HFF-Myc (cell line): ENCODE results near the gene SPATA16.

Experiments used
- DNase-seq: peaks from one replicate; pipeline ENCODE4 v3.0.0-alpha.2; 2011; ENCODE audit warnings: low read depth; ENCODE audit errors: extremely low read depth
- H3K4me3 ChIP-seq: replicated peaks from 2 replicates; pipeline ENCODE4 v1.5.1; 2011; ENCODE audit warnings: low read depth, mild to moderate bottlenecking, control low read depth, low read length
- TF ChIP-seq, protein P1 (sequence below): IDR thresholded peaks from 2 replicates; pipeline ENCODE4 v1.5.1; 2012; ENCODE audit warnings: mild to moderate bottlenecking, low read depth, low read length, control low read depth; ENCODE audit errors: missing control alignments

Gene SPATA16

DNA sequence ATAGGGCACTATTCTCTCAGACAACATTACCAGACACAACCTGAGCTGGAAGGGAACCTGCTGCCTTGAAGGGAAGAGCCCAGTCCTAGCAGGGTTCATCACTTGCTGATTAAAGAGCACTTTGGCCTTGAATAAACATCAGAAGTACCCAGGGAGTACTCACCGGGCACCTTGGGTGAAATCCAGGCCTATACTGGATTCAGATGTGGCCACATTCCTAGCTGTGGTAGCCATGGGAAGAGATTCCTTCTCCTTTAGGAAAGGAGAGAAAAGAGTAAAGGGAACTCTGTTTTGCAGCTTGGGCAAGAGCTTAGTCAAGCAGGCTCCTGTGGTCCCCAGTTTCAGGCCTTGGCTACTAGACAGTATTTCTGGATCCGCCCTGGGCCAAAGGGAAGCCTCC lies 195.0 kb downstream of the SPATA16 start:
- H3K4me3 ChIP-seq, result no peak overlapping the region
- no peak for DNase-seq
- TF ChIP-seq, protein P1, sequence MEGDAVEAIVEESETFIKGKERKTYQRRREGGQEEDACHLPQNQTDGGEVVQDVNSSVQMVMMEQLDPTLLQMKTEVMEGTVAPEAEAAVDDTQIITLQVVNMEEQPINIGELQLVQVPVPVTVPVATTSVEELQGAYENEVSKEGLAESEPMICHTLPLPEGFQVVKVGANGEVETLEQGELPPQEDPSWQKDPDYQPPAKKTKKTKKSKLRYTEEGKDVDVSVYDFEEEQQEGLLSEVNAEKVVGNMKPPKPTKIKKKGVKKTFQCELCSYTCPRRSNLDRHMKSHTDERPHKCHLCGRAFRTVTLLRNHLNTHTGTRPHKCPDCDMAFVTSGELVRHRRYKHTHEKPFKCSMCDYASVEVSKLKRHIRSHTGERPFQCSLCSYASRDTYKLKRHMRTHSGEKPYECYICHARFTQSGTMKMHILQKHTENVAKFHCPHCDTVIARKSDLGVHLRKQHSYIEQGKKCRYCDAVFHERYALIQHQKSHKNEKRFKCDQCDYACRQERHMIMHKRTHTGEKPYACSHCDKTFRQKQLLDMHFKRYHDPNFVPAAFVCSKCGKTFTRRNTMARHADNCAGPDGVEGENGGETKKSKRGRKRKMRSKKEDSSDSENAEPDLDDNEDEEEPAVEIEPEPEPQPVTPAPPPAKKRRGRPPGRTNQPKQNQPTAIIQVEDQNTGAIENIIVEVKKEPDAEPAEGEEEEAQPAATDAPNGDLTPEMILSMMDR, result no peak

DNA sequence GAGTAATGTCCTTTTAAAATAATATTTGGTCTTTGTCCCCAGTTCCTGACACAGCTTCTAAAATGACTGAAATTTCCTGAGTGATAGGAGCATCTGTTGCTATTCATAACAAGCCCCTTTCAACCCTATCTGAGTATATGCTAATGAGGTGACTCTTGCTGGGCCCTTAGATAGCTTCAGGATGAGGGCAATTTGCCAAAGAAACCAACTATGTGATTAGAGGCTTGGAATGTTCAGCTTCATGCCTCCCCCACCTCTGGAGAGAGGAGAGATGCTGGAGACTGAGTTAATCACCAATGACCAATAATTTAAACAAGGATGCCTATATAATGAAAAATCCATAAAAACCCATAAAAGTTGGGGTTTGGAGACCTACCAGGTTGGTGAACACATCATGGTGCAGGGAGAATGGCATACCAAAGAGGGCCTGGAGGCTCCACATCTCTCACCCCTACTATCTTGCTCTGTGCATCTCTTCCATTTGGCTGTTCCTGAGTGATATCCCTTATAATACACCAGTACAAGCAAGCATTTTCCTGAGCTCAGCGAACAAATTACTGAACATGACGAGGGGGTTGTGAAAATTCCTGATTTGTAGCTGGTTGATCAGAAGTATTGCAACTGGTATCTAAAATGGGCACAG lies 201.3 kb downstream of the SPATA16 start:
- H3K4me3 ChIP-seq, result no peak overlapping the region
- TF ChIP-seq, protein P1, result no peak
- no peak for DNase-seq

DNA sequence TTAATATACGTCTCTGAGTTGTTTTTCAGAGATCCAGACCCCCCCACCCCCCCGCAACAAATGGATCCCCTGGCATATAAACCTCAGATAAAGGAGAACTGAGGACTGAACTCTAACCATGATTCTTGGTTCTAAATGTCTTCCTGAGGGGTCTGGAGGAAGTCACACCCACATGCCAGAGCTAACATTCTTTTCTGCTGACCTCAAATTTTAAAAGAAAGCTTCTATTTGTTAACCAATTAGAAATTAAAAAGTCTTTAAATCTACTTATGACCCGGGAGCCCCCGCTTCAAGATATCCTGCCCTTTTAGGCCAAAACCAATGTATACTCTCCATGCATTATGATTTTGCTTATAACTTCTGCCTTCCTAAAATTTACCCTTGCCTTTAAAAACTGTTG lies 202.2 kb downstream of the SPATA16 start:
- DNase-seq, result no peak
- H3K4me3 ChIP-seq, result no peak overlapping the region
- TF ChIP-seq, protein P1, result no peak

DNA sequence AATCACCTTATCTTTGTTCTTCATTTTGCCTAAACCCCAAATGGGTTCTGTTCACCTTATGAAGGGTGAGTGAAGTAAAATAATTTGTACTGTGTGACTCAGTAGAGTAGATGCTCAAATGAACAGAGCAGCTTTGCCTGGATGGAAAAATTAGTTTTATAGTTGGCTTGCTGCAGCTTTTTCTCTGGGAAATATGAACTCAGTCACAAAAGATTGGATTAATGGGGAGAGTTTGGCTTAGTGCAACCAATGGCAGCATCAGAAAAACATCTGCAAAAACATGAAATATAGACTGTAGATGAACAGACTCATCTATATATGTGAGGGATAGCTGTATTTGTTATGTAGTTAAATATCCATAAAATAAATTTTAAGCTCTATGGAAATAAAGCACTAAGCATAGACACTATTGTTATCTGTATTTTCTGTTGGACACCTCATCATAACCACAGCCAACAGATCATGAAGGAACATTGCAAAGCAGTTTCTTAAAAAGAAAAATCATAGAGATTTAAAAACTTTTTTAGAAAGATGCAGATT lies 209.2 kb downstream of the SPATA16 start:
- H3K4me3 ChIP-seq, result no peak overlapping the region
- TF ChIP-seq, protein P1, result no peak
- DNase-seq, result no peak

DNA sequence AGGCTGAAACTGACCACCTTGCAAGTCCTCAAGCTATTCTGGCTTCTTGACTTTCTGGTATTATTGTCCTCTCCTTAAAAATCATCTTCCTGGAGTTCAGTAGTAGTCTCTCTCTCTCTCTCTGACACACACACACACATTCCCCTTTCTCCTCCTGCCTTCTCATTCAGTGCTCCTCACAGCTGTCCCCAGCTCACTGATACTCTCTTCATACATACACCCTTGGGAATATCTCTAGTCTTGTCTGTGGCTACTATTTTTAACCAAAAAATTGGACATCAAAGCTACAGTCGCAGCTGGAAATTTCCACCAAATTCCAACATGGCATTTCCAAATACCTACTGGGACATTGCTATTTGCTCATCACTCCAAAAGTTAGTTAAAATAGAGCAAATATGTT lies 211.6 kb downstream of the SPATA16 start:
- DNase-seq, result no peak
- no peak overlapping the region for H3K4me3 ChIP-seq
- TF ChIP-seq, protein P1, result no peak

DNA sequence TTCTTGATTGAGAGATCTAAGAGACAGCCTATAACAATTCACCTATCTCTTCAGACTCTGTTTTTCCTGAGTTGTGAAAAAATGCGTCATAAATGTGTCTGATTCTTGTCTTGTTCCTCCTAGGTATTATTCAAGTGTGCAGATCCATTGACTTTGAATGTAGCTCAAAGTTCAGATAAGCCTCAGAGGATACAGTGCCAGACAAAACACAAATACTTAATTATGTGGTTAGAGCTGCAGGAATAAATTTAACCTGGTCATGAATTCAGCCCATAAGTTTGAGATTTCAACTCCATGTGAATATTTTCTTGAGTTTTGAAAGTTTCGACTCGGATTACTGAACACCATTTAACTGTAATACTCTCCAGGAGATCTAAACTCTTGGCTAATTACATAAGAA lies 216.5 kb downstream of the SPATA16 start:
- TF ChIP-seq, protein P1, result no peak
- no peak overlapping the region for H3K4me3 ChIP-seq
- DNase-seq, result no peak

DNA sequence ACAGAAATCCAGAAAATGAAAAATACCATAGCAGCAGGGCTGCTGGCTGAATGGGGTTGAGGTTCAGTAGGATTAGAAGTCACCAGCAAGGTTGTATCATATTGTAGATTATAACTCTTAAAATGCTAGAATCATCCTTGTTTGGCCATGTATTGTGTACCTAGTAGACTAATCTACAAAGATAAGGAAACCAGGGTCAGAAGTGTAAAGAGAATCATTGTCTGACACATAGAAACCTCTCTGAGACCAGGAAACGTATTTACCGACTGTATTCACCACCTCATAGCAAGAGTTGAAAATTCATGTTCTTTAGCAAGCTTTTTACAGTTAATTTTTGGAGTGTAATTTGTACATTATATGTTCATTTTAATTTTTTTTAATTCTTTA lies 221.7 kb downstream of the SPATA16 start:
- no peak for DNase-seq
- no peak overlapping the region for H3K4me3 ChIP-seq
- TF ChIP-seq, protein P1, result no peak
